K562 (cell line): ENCODE results near the gene ZNF586.

Source experiments
- ASH1L ChIP-seq: fragments of 450-650 bp; IDR thresholded peaks from 2 replicates; pipeline ENCODE4 v1.6.1; 2018; ENCODE audit warnings: borderline replicate concordance, mild to moderate bottlenecking, low read depth; ENCODE audit not compliant: partially characterized antibody
- CC2D1A ChIP-seq: fragments of 450-650 bp; IDR thresholded peaks from 2 replicates; pipeline ENCODE4 v1.6.1; 2017; ENCODE audit warnings: mild to moderate bottlenecking
- CTCF ChIP-seq, 3 experiments: IDR thresholded peaks in 2 of 3; conservative IDR thresholded peaks in 1 of 3; 2 replicates each; pipeline ENCODE4 v1.5.1; 2011 to 2012; ENCODE audit warnings: low read length in 3 of 3, mild to moderate bottlenecking in 3 of 3, control low read depth in 2 of 3, improper control_type of control experiment in 1 of 3, inconsistent platforms in 1 of 3, low read depth in 1 of 3, mixed read lengths in 1 of 3, moderate library complexity in 1 of 3; ENCODE audit not compliant: insufficient read depth in 2 of 3
- E2F1 ChIP-seq: sonication (generic); formaldehyde crosslinking; IDR thresholded peaks from 2 replicates; pipeline ENCODE4 v1.8.1; 2023; ENCODE audit warnings: mild to moderate bottlenecking, missing genetic modification reagents, moderate library complexity
- GABPA ChIP-seq: fragments of 200-800 bp; sonication (Bioruptor generic); conservative IDR thresholded peaks from 2 replicates; pipeline ENCODE4 v1.6.1; 2016; ENCODE audit warnings: low read depth, missing genetic modification characterization, missing compliant biosample characterization
- ILF3 ChIP-seq: fragments of 450-650 bp; IDR thresholded peaks from 2 replicates; pipeline ENCODE4 v1.6.1; 2018; ENCODE audit warnings: antibody characterized with exemption, mild to moderate bottlenecking, moderate library complexity, borderline replicate concordance
- MAFK ChIP-seq: IDR thresholded peaks from 2 replicates; pipeline ENCODE4 v1.6.1; 2011; ENCODE audit warnings: low read length, improper control_type of control experiment
- PHF8 ChIP-seq: fragments of 200-600 bp; sonication (generic); IDR thresholded peaks from 2 replicates; pipeline ENCODE4 v1.6.1; 2012; ENCODE audit warnings: mixed run types, mild to moderate bottlenecking, inconsistent platforms, low read length, moderate library complexity, borderline replicate concordance
- POLR2A ChIP-seq: fragments of 450-650 bp; conservative IDR thresholded peaks from 2 replicates; pipeline ENCODE4 v1.6.1; 2016
- ZBTB7A ChIP-seq: IDR thresholded peaks from 2 replicates; pipeline ENCODE4 v1.6.1; 2011; ENCODE audit warnings: low read depth, mild to moderate bottlenecking, low read length, moderate library complexity, borderline replicate concordance; ENCODE audit not compliant: control insufficient read depth
- ZNF589 ChIP-seq: fragments of 200-800 bp; sonication (Bioruptor generic); IDR thresholded peaks from 2 replicates; pipeline ENCODE4 v1.6.1; 2016; ENCODE audit warnings: low read depth, missing genetic modification characterization, missing compliant biosample characterization
- TF ChIP-seq, protein P1 (sequence below): IDR thresholded peaks from 3 replicates; pipeline ENCODE4 v1.6.1; 2011; ENCODE audit warnings: borderline replicate concordance, mild to moderate bottlenecking, moderate library complexity; ENCODE audit not compliant: insufficient read length; ENCODE audit errors: extremely low read depth

GRCh38 chr19:57815247-57816075 is 46.0 kb downstream of the ZNF586 start:
- no peak for TF ChIP-seq ILF3
- no peak for TF ChIP-seq MAFK
- TF ChIP-seq ZBTB7A, result no peak
- TF ChIP-seq, protein P1, sequence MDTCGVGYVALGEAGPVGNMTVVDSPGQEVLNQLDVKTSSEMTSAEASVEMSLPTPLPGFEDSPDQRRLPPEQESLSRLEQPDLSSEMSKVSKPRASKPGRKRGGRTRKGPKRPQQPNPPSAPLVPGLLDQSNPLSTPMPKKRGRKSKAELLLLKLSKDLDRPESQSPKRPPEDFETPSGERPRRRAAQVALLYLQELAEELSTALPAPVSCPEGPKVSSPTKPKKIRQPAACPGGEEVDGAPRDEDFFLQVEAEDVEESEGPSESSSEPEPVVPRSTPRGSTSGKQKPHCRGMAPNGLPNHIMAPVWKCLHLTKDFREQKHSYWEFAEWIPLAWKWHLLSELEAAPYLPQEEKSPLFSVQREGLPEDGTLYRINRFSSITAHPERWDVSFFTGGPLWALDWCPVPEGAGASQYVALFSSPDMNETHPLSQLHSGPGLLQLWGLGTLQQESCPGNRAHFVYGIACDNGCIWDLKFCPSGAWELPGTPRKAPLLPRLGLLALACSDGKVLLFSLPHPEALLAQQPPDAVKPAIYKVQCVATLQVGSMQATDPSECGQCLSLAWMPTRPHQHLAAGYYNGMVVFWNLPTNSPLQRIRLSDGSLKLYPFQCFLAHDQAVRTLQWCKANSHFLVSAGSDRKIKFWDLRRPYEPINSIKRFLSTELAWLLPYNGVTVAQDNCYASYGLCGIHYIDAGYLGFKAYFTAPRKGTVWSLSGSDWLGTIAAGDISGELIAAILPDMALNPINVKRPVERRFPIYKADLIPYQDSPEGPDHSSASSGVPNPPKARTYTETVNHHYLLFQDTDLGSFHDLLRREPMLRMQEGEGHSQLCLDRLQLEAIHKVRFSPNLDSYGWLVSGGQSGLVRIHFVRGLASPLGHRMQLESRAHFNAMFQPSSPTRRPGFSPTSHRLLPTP, result no peak
- no peak for TF ChIP-seq E2F1 (CRISPR knock-in tag)
- TF ChIP-seq GABPA (tag), result no peak
- TF ChIP-seq CC2D1A, result no peak
- TF ChIP-seq ZNF589 (CRISPR knock-in tag), result no peak
- no peak for TF ChIP-seq ASH1L
- TF ChIP-seq POLR2A, result no peak
- no peak for TF ChIP-seq PHF8
- TF ChIP-seq CTCF (IDR thresholded peaks at IDR 0.05 in 2 of 3, conservative IDR thresholded peaks at IDR 0.05 in 1 of 3; ENCODE audit: insufficient read depth in 2 of 3, low read depth in 1 of 3, low read length in 3 of 3), result no peak
